Airway epithelial cell (primary cell): ENCODE measurements around the gene OR4D10. TPM values are rescaled to one million over a fixed set of nuclear protein-coding genes. Genes with fewer than 3 reads are reported as not detected.

ENCODE experiments used
- total RNA-seq: library from RNA; depleted of rRNA; stranded (reverse); fragments of >200 nt; gene quantifications from 2 replicates; pipeline ENCODE4 v1.2.3, GENCODE V29; 2015

Gene OR4D10
- total RNA-seq, result not detected in 2 replicates

DNA sequence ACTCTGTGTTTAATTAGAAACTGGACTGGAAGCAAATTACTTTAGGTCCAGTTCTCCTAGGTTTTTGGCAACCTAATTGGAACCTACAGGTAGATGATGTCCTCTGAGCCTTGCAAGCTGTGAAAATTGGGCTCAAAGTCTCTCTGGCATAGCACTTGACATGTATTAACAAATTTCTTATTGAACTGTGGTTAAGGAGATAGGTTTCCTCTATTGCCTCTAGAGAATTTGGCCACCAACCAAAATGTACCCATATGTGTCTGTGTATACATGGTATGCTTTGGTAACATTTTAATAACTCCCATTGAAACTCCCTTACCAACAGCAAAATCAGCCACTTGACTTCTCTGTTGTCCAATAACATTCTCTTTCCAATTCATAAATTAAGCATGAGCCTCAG is at the start of gene OR4D10:
Gene OR4D10, plus strand, starts transcription at position 301 of the 400 bp plus-strand sequence. CDS start 4,115 bp downstream, outside the sequence.

DNA sequence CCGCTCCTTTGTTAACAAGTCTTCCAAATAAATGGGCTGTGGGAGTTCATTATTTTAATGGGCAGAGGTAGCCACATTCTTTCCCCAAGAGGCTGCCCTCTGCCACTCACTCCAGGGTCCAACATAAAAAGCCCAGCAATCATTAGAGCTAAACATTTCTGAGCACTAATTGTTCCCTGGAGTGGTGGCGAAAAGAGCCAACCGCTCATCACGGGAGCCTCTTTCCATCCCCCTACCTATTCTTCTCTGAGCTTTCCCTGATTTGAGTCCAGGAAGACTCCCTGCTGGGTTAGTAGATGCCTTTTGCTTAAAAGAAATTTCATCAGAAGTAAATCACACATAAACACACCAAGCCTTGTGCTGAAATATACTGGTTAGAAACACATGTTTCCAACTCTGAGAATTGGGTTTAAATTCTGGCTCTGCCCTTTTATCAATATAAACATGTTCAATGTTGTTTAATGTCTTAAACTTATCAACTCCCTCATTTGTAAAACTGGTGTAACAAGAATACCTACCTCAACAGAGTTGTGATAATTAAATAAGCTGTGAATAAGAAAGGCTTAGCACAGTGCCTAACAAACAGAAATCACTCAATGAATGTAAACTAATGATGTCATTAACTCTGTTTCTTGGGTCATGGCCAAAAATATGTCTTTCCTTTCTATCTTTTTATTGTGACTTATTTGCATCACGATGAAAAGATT is 46.6 kb upstream of the OR4D10 start, which contains the start of gene OR5A2:
Gene OR5A2, minus strand, starts transcription at position 53 of the 707 bp plus-strand sequence. CDS start 3,460 bp downstream, outside the sequence.

GRCh38 chr11:59436169-59436568 is 36.9 kb upstream of the OR4D10 start, which contains the start of gene OR5A1:
TSS of gene OR5A1 (plus strand) at chr11:59436469. CDS start at chr11:59443169, 6,700 bp downstream.

GRCh38 chr11:59456661-59457060 is 16.5 kb upstream of the OR4D10 start, which contains the start of gene OR4D6:
TSS of gene OR4D6 (plus strand) at chr11:59456961. CDS start at chr11:59456961, 0 bp downstream.

DNA sequence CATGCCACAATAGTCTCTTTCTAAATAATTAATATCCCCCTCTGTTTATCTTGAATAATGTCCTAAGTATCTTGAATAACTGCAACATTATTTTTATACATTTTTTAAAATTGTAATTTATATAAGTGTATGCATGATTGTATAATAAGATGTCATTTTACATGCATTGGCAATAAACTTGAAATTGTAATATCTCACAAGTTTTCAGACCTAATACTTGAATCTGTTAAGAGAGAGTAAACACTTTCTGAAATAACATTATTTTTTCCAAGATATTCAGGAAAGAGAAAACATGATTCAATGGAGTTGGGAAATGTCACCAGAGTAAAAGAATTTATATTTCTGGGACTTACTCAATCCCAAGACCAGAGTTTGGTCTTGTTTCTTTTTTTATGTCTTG is 30.2 kb downstream of the OR4D10 start, which contains the start of gene OR4D11:
Gene OR4D11, plus strand, starts transcription at position 301 of the 400 bp plus-strand sequence. Its CDS starts 0 bp downstream, at position 301.

GRCh38 chr11:59510941-59511589 is 38.0 kb downstream of the OR4D10 start, which contains the start of gene OR4D9:
TSS of gene OR4D9 (plus strand) at chr11:59511539. CDS start at chr11:59514913, 3,374 bp downstream.

Other genes with a start within 250 kb of the OR4D10 start
- not detected in 2 replicates for gene OR5AN1, start 114.4 kb upstream of the OR4D10 start, total RNA-seq
- gene OR5A2, start 46.9 kb upstream of the OR4D10 start, total RNA-seq, result not detected in 2 replicates
- not detected in 2 replicates for gene OR5A1, start 36.8 kb upstream of the OR4D10 start, total RNA-seq
- not detected in 2 replicates for gene OR4D6, start 16.4 kb upstream of the OR4D10 start, total RNA-seq
- gene OR4D11, start 30.3 kb downstream of the OR4D10 start, total RNA-seq, result not detected in 2 replicates
- not detected in 2 replicates for gene OR4D9, start 38.2 kb downstream of the OR4D10 start, total RNA-seq
- gene OSBP, start 142.5 kb downstream of the OR4D10 start, total RNA-seq, result 15.8 and 23.1 TPM in 2 replicates
- gene PATL1, start 195.7 kb downstream of the OR4D10 start, total RNA-seq, result 8.5 and 9.5 TPM in 2 replicates
- gene OR10V1, start 240.5 kb downstream of the OR4D10 start, total RNA-seq, result not detected in 2 replicates